HL-60 (cell line): ENCODE results near the gene DPP8.

ENCODE experiments used
- DNase-seq, 2 experiments: peaks; one replicate each; pipeline ENCODE4 v3.0.0-alpha.2; 2010 to 2020; ENCODE audit warnings: low read depth in 1 of 2, low spot score in 1 of 2
- H3K27ac ChIP-seq: fragments of 250-450 bp; sonication (Bioruptor Pico); replicated peaks from 2 replicates; pipeline ENCODE4 v1.5.1; 2020; ENCODE audit warnings: mild to moderate bottlenecking, moderate library complexity
- H3K27me3 ChIP-seq: fragments of 250-450 bp; sonication (Bioruptor Pico); 2 replicates; pipeline ENCODE4 v1.5.1; 2021; ENCODE audit warnings: mild to moderate bottlenecking, moderate library complexity; ENCODE audit not compliant: insufficient read depth, poor library complexity, severe bottlenecking
- H3K4me3 ChIP-seq: replicated peaks from 2 replicates; pipeline ENCODE4 v1.5.1; 2011; ENCODE audit warnings: mild to moderate bottlenecking, control low read depth, low read length; ENCODE audit not compliant: insufficient read depth
- CTCF ChIP-seq: IDR thresholded peaks from one replicate; pipeline ENCODE4 v1.5.1; 2011; ENCODE audit warnings: low read length, control low read depth, inconsistent platforms; ENCODE audit not compliant: insufficient read depth
- GABPA ChIP-seq: IDR thresholded peaks from 2 replicates; pipeline ENCODE4 v1.6.1; 2012; ENCODE audit warnings: low read depth
- POLR2AphosphoS5 ChIP-seq: IDR thresholded peaks from 2 replicates; pipeline ENCODE4 v1.6.1; 2012; ENCODE audit warnings: low read depth
- REST ChIP-seq: IDR thresholded peaks from 2 replicates; pipeline ENCODE4 v1.6.1; 2012; ENCODE audit warnings: low read depth; ENCODE audit not compliant: insufficient replicate concordance
- SPI1 ChIP-seq: IDR thresholded peaks from 2 replicates; pipeline ENCODE4 v1.6.1; 2012; ENCODE audit warnings: low read depth, mild to moderate bottlenecking, borderline replicate concordance

Gene DPP8

GRCh38 chr15:65509321-65509720 is 8.2 kb downstream of the DPP8 start:
- no peak for DNase-seq
- TF ChIP-seq GABPA (no peak), SPI1 (no peak), POLR2AphosphoS5 (no peak), CTCF (no peak)
- no peak overlapping the region for H3K27ac ChIP-seq
- no peak overlapping the region for H3K4me3 ChIP-seq
- H3K27me3 ChIP-seq = no peaks in the 10 kb centered on the region

GRCh38 chr15:65494076-65494475 is 23.4 kb downstream of the DPP8 start:
- no peak overlapping the region for H3K27ac ChIP-seq
- no peaks in the 10 kb centered on the region for H3K27me3 ChIP-seq
- TF ChIP-seq SPI1 (no peak), CTCF (no peak), POLR2AphosphoS5 (no peak), GABPA (no peak), REST (no peak)
- DNase-seq = no peak
- H3K4me3 ChIP-seq = no peak overlapping the region

GRCh38 chr15:65484876-65485275 is 32.6 kb downstream of the DPP8 start:
- no peak for DNase-seq
- no peak overlapping the region for H3K4me3 ChIP-seq
- no peak overlapping the region for H3K27ac ChIP-seq
- H3K27me3 ChIP-seq = no peaks in the 10 kb centered on the region
- TF ChIP-seq REST = no peak
- no peak for TF ChIP-seq SPI1

GRCh38 chr15:65476903-65477302 is 40.6 kb downstream of the DPP8 start:
- DNase-seq = no peak
- TF ChIP-seq SPI1 (no peak), REST (no peak), GABPA (no peak), CTCF (no peak), POLR2AphosphoS5 (no peak)
- H3K27me3 ChIP-seq = no peaks in the 10 kb centered on the region
- no peak overlapping the region for H3K4me3 ChIP-seq
- H3K27ac ChIP-seq = no peak overlapping the region
